Lung (tissue), 12 donors: Measurements from ENCODE around the gene PDGFB. TPM values are rescaled to one million over a fixed set of nuclear protein-coding genes. Genes with fewer than 3 reads are reported as not detected.

Source experiments
- ATAC-seq: fragments of 200-7000 bp; cut with Tn5 transposase; one replicate; pipeline ENCODE4 v1.9.1; 2020; ENCODE audit warnings: moderate number of reproducible peaks; ENCODE audit not compliant: insufficient read depth, low FRiP score
- DNase-seq, 3 donors: peaks; one replicate each; pipeline ENCODE4 v3.0.0-alpha.2; 2013 to 2017
- H3K27ac ChIP-seq, 2 donors: one replicate each; pipeline ENCODE4 v1.5.1; 2013; ENCODE audit warnings: mild to moderate bottlenecking in 2 of 2, moderate library complexity in 2 of 2, control low read depth in 1 of 2, inconsistent platforms in 1 of 2, low read depth in 1 of 2, low read length in 1 of 2
- H3K27me3 ChIP-seq, 3 donors: one replicate each; pipeline ENCODE4 v1.5.1; 2013; ENCODE audit warnings: low read length in 2 of 3; ENCODE audit not compliant: control insufficient read depth in 3 of 3, insufficient read depth in 3 of 3
- H3K36me3 ChIP-seq, 4 donors: one replicate each; pipeline ENCODE4 v1.5.1; 2013; ENCODE audit warnings: low read length in 4 of 4, mild to moderate bottlenecking in 1 of 4, moderate library complexity in 1 of 4; ENCODE audit not compliant: control insufficient read depth in 4 of 4, insufficient read depth in 4 of 4
- H3K4me1 ChIP-seq, 5 donors: one replicate each; pipeline ENCODE4 v1.5.1; 2013; ENCODE audit warnings: low read length in 5 of 5, mild to moderate bottlenecking in 2 of 5, moderate library complexity in 1 of 5; ENCODE audit not compliant: control insufficient read depth in 5 of 5, insufficient read depth in 5 of 5
- H3K4me3 ChIP-seq: one replicate; pipeline ENCODE4 v1.5.1; 2013; ENCODE audit warnings: mild to moderate bottlenecking, control low read depth, moderate library complexity
- H3K9ac ChIP-seq, 2 donors: one replicate each; pipeline ENCODE4 v1.5.1; 2013; ENCODE audit warnings: low read length in 2 of 2, control low read depth in 1 of 2; ENCODE audit not compliant: insufficient read depth in 1 of 2
- H3K9me3 ChIP-seq, 4 donors: one replicate each; pipeline ENCODE4 v1.5.1; 2013; ENCODE audit warnings: low read length in 3 of 4, mild to moderate bottlenecking in 1 of 4, moderate library complexity in 1 of 4; ENCODE audit not compliant: control insufficient read depth in 4 of 4, insufficient read depth in 3 of 4
- WGBS, 2 donors: extraction: QIAGEN DNeasy Blood & Tissue Kit; methylation state at CpG; one replicate each; pipeline ENCODE4 v1.1.7; 2013; 5-methylcytosine and 5-hydroxymethylcytosine counted together
- polyA plus RNA-seq, 2 donors: library from polyadenylated mRNA; stranded (reverse); fragments of 200-250 nt; gene quantifications; one replicate each; pipeline ENCODE4 v1.2.1, GENCODE V29; 2013
- total RNA-seq, 2 donors: library from RNA; depleted of rRNA in 1 of 2; stranded (reverse); fragments of >200 nt in 1 of 2; gene quantifications; one replicate each; pipeline ENCODE4 v1.2.1, GENCODE V29; 2014 to 2021
- TF ChIP-seq, protein P1 (sequence below): IDR thresholded peaks from 2 replicates; pipeline ENCODE4 v1.5.1; 2012; ENCODE audit warnings: mild to moderate bottlenecking; ENCODE audit errors: control extremely low read depth, extremely low read depth
- donor health status: control.
- donor health status: control.
- donor health status: Bipolar disorder and iron deficiency.
- donor health status: healthy.
- donor health status: DM: yes; HTN: yes; CAD: no.

Gene PDGFB
- total and polyA plus RNA-seq, 4 donors, result 9.8 to 56.7 (median 29.5) TPM

GRCh38 chr22:39254122-39254521 is 9.3 kb upstream of the PDGFB start:
- peaks cover 0 to 27% (median 7%) of the 10 kb centered on the region in 5 donors for H3K4me1 ChIP-seq
- DNase-seq (no peak), ATAC-seq (no peak)
- no peaks in the 10 kb centered on the region for H3K27me3 ChIP-seq
- H3K4me3 ChIP-seq, result no peak overlapping the region
- no peak overlapping the region for H3K9ac ChIP-seq
- TF ChIP-seq, protein P1, sequence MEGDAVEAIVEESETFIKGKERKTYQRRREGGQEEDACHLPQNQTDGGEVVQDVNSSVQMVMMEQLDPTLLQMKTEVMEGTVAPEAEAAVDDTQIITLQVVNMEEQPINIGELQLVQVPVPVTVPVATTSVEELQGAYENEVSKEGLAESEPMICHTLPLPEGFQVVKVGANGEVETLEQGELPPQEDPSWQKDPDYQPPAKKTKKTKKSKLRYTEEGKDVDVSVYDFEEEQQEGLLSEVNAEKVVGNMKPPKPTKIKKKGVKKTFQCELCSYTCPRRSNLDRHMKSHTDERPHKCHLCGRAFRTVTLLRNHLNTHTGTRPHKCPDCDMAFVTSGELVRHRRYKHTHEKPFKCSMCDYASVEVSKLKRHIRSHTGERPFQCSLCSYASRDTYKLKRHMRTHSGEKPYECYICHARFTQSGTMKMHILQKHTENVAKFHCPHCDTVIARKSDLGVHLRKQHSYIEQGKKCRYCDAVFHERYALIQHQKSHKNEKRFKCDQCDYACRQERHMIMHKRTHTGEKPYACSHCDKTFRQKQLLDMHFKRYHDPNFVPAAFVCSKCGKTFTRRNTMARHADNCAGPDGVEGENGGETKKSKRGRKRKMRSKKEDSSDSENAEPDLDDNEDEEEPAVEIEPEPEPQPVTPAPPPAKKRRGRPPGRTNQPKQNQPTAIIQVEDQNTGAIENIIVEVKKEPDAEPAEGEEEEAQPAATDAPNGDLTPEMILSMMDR, result no peak
- 81 to 83% methylated on average over 14 of the region's 14 CpGs for WGBS, 2 donors
- peak overlapping the region; percentile 74 to 84 for H3K27ac ChIP-seq
- H3K36me3 ChIP-seq, result no peaks in the 10 kb centered on the region
- no peaks in the 10 kb centered on the region for H3K9me3 ChIP-seq

- no peaks in the 10 kb centered on the region for H3K9me3 ChIP-seq
- WGBS, 2 donors, result 10 to 14% methylated on average over 17 to 19 of the region's 19 CpGs
- H3K4me1 ChIP-seq, result peaks cover 0 to 27% (median 7%) of the 10 kb centered on the region in 5 donors
- TF ChIP-seq, protein P1, result no peak
- no peak overlapping the region for H3K9ac ChIP-seq
- H3K27me3 ChIP-seq, result no peaks in the 10 kb centered on the region
- DNase-seq (peak in 2 of 3 donors; percentile 54 to 73), ATAC-seq (peak; percentile 67)
- H3K27ac ChIP-seq, result peak overlapping the region; percentile 74 to 84
- no peaks in the 10 kb centered on the region for H3K36me3 ChIP-seq
- no peak overlapping the region for H3K4me3 ChIP-seq
Measured at GRCh38 chr22:39253435-39254070, 8.8 kb upstream of the PDGFB start.

DNA sequence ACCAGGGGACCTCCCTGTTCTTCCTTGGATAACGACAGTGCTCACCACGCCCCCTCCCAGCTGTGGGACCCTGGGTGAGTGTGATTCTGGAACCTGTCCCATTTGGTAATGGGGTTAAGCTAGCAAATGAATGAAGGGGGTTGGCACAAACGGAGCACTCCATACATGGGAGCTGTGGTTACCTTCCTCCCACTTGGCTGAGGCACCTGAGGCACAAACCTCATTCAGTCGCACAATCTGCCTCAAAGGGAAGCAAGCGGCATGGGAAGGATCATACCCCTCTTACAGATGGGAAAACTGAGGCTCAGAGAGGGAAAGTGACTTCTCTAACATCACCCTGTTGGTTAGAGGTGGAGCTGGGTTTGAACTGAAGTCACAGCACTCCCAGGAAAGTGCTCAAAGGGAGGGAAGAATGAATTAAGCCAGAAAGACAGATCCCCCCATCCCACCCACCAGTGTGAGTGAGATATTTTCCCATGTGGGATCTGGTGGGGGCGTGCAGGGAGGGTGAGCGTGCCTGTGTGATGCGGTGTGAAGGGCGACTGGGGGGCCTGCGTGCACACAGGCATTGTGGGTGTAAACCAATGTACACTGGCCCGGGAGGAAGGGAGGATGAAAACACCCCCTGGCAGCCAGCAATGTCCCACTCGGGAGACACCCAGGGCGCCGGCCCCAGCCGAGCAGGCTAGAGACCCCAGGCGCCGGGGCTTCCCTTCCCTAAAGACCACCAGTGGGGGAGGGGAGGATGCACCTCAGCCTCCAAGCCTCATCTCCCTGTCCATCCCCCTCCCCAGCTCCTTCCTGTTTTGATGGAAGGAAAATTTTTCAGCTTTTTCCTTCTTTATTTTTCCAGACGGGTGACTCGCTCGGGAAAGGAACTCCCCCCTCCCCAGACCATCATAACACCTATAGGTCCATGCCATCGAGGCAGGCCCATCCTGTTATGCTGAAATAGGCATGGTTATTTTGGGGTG is 8.0 kb upstream of the PDGFB start:
- Histone ChIP-seq H3K4me3 (no peak overlapping the region), H3K9me3 (no peaks in the 10 kb centered on the region), H3K9ac (no peak overlapping the region), H3K27me3 (no peaks in the 10 kb centered on the region), H3K27ac (peak overlapping the region; percentile 21 to 51), H3K36me3 (no peaks in the 10 kb centered on the region), H3K4me1 (peaks cover 0 to 27% (median 7%) of the 10 kb centered on the region in 5 donors)
- TF ChIP-seq, protein P1, result no peak
- no peak for DNase-seq
- 26% methylated on average over 21 of the region's 21 CpGs for WGBS, 2 donors
- no peak for ATAC-seq
